HCT116 (cell line): ENCODE results near the gene DIP2A. TPM values are rescaled to one million over a fixed set of nuclear protein-coding genes. Genes with fewer than 3 reads are reported as not detected.

ENCODE experiments used
- ATAC-seq: fragments of 200-7000 bp; cut with Tn5 transposase; 2 replicates; pipeline ENCODE4 v1.9.1; 2020; ENCODE audit warnings: mild to moderate bottlenecking, moderate library complexity
- BruUV-seq: library from RNA; stranded (reverse); fragments of 400-500 nt; replicated peaks from 2 replicates; lab custom pipeline; 2021; lab: Mats Ljungman, UMichigan
- CTCF ChIA-PET: fragments of 300-600 bp; sonication (Branson Sonifier 250); formaldehyde crosslinking; loops from one replicate; lab custom pipeline; 2021; ENCODE audit warnings: antibody characterized with exemption; lab: Charles Lee
- POLR2A ChIA-PET: fragments of 300-600, 350-600 bp; sonication (Branson Sonifier 250); formaldehyde crosslinking; loops from one replicate; lab custom pipeline; 2021; ENCODE audit warnings: antibody characterized with exemption; lab: Charles Lee
- RAD21 ChIA-PET, 2 experiments: fragments of 300-600 bp; sonication (Branson Sonifier 250); formaldehyde crosslinking; loops; one replicate each; lab custom pipeline; 2023; ENCODE audit warnings: low total read pairs in 2 of 2; ENCODE audit not compliant: uncharacterized antibody in 2 of 2, unreplicated experiment in 2 of 2, low non-redundant PET in 1 of 2; lab: Charles Lee
- DNase-seq: peaks from one replicate; pipeline ENCODE4 v3.0.0-alpha.2; 2010; ENCODE audit warnings: low read depth, low spot score
- H2AFZ ChIP-seq: fragments of 200-600 bp; shearing (Covaris generic), sonication (generic); 2 replicates; pipeline ENCODE4 v1.6.1; 2017; ENCODE audit warnings: low read depth, mixed run types, mixed read lengths, antibody characterized with exemption, low read length; ENCODE audit not compliant: poor library complexity, severe bottlenecking
- H3K27ac ChIP-seq: 2 replicates; pipeline ENCODE4 v1.5.1; 2012; ENCODE audit warnings: low read depth, low read length
- H3K27me3 ChIP-seq: fragments of 200-600 bp; sonication (generic); 2 replicates; pipeline ENCODE4 v1.6.1; 2016; ENCODE audit warnings: mixed run types, low read length, mixed read lengths; ENCODE audit not compliant: insufficient read depth
- H3K36me3 ChIP-seq, 2 experiments: fragments of 200-500 bp in 1 of 2; fragments of 200-600 bp in 1 of 2; sonication (Bioruptor generic) in 1 of 2; sonication (generic) in 1 of 2; 2 replicates each; pipeline versions ENCODE4 v1.5.1 to v1.6.1; 2014 to 2016; ENCODE audit warnings: low read length in 2 of 2, inconsistent platforms in 1 of 2, mixed read lengths in 1 of 2, mixed run types in 1 of 2; ENCODE audit not compliant: insufficient read depth in 2 of 2, control insufficient read depth in 1 of 2
- H3K4me1 ChIP-seq, 2 experiments: fragments of 200-600 bp in 1 of 2; sonication (generic) in 1 of 2; 2 replicates each; pipeline versions ENCODE4 v1.5.1 to v1.6.1; 2012 to 2017; ENCODE audit warnings: low read length in 2 of 2, inconsistent platforms in 1 of 2, mild to moderate bottlenecking in 1 of 2, mixed read lengths in 1 of 2, mixed run types in 1 of 2, moderate library complexity in 1 of 2; ENCODE audit not compliant: insufficient read depth in 2 of 2, control insufficient read depth in 1 of 2
- H3K4me2 ChIP-seq: fragments of 200-600 bp; sonication (generic); 2 replicates; pipeline ENCODE4 v1.6.1; 2017; ENCODE audit warnings: mixed run types, low read length, mixed read lengths
- H3K4me3 ChIP-seq, 2 experiments: fragments of 200-600 bp in 1 of 2; sonication (generic) in 1 of 2; replicated peaks in 1 of 2; 2 replicates each; pipeline ENCODE4 v1.5.1; 2011 to 2016; ENCODE audit warnings: low read length in 2 of 2, control low read depth in 1 of 2, low read depth in 1 of 2, mild to moderate bottlenecking in 1 of 2, mixed read lengths in 1 of 2, mixed run types in 1 of 2
- H3K79me2 ChIP-seq: fragments of 200-600 bp; sonication (generic); 2 replicates; pipeline ENCODE4 v1.6.1; 2017; ENCODE audit warnings: mild to moderate bottlenecking, mixed run types, low read length, moderate library complexity, mixed read lengths; ENCODE audit not compliant: insufficient read depth
- H3K9ac ChIP-seq: fragments of 200-600 bp; sonication (generic); 2 replicates; pipeline ENCODE4 v1.6.1; 2016; ENCODE audit warnings: low read length, mixed read lengths
- H3K9me2 ChIP-seq: fragments of 200-600 bp; sonication (generic), shearing (Covaris generic); 2 replicates; pipeline ENCODE4 v1.6.1; 2017; ENCODE audit warnings: mixed run types, mild to moderate bottlenecking, moderate library complexity; ENCODE audit not compliant: insufficient read depth
- H3K9me3 ChIP-seq, 2 experiments: fragments of 200-500 bp in 1 of 2; fragments of 200-600 bp in 1 of 2; sonication (Bioruptor generic) in 1 of 2; sonication (generic) in 1 of 2; 2 replicates each; pipeline ENCODE4 v1.6.1; 2014 to 2017; ENCODE audit warnings: low read length in 2 of 2, mixed read lengths in 2 of 2, inconsistent platforms in 1 of 2, low read depth in 1 of 2, mild to moderate bottlenecking in 1 of 2, mixed run types in 1 of 2, moderate library complexity in 1 of 2; ENCODE audit not compliant: control insufficient read depth in 1 of 2, insufficient read depth in 1 of 2
- H4K20me1 ChIP-seq: fragments of 200-600 bp; sonication (generic), shearing (Covaris generic); 2 replicates; pipeline ENCODE4 v1.6.1; 2017; ENCODE audit warnings: mixed run types, mild to moderate bottlenecking, moderate library complexity; ENCODE audit not compliant: insufficient read depth
- ATF3 ChIP-seq: IDR thresholded peaks from 2 replicates; pipeline ENCODE4 v1.6.1; 2012
- CBX3 ChIP-seq: IDR thresholded peaks from 2 replicates; pipeline ENCODE4 v1.6.1; 2012; ENCODE audit warnings: low read depth
- CEBPB ChIP-seq: IDR thresholded peaks from 2 replicates; pipeline ENCODE4 v1.6.1; 2012; ENCODE audit warnings: low read depth
- EGR1 ChIP-seq: IDR thresholded peaks from 2 replicates; pipeline ENCODE4 v1.6.1; 2012; ENCODE audit warnings: low read depth
- EZH2 ChIP-seq: fragments of 200-600 bp; sonication (generic); IDR thresholded peaks from 2 replicates; pipeline ENCODE4 v1.6.1; 2017; ENCODE audit warnings: antibody characterized with exemption, mixed run types
- EZH2phosphoT487 ChIP-seq: fragments of 200-600 bp; IDR thresholded peaks from 2 replicates; pipeline ENCODE4 v1.6.1; 2018; ENCODE audit warnings: antibody characterized with exemption, borderline replicate concordance
- FOSL1 ChIP-seq: IDR thresholded peaks from 2 replicates; pipeline ENCODE4 v1.6.1; 2012; ENCODE audit warnings: low read depth
- JUND ChIP-seq: IDR thresholded peaks from 2 replicates; pipeline ENCODE4 v1.6.1; 2012
- MAX ChIP-seq: IDR thresholded peaks from 2 replicates; pipeline ENCODE4 v1.6.1; 2012
- POLR2A ChIP-seq: IDR thresholded peaks from 2 replicates; pipeline ENCODE4 v1.7.0; 2011; ENCODE audit warnings: borderline replicate concordance; ENCODE audit not compliant: insufficient read depth, insufficient read length; ENCODE audit errors: extremely low read depth
- POLR2AphosphoS5 ChIP-seq: IDR thresholded peaks from 2 replicates; pipeline ENCODE4 v1.6.1; 2011; ENCODE audit warnings: mild to moderate bottlenecking, low read depth, low read length, moderate library complexity
- REST ChIP-seq: IDR thresholded peaks from 2 replicates; pipeline ENCODE4 v1.6.1; 2012; ENCODE audit warnings: low read depth
- SIN3A ChIP-seq: IDR thresholded peaks from 2 replicates; pipeline ENCODE4 v1.6.1; 2012; ENCODE audit warnings: low read depth
- SP1 ChIP-seq: IDR thresholded peaks from 2 replicates; pipeline ENCODE4 v1.6.1; 2012; ENCODE audit warnings: low read depth
- SRF ChIP-seq: IDR thresholded peaks from 2 replicates; pipeline ENCODE4 v1.6.1; 2012; ENCODE audit warnings: low read depth
- TCF7L2 ChIP-seq: IDR thresholded peaks from 2 replicates; pipeline ENCODE4 v1.7.0; 2011; ENCODE audit warnings: borderline replicate concordance, inconsistent platforms; ENCODE audit not compliant: insufficient read depth, insufficient read length; ENCODE audit errors: extremely low read depth
- YY1 ChIP-seq: IDR thresholded peaks from 2 replicates; pipeline ENCODE4 v1.6.1; 2011; ENCODE audit warnings: low read length, low read depth, moderate library complexity, mild to moderate bottlenecking; ENCODE audit not compliant: insufficient replicate concordance; ENCODE audit errors: extremely low read depth
- ZFX ChIP-seq: fragments of 450-650 bp; IDR thresholded peaks from 2 replicates; pipeline ENCODE4 v1.6.1; 2017
- intact Hi-C: fragments of 100-400 bp; cut with micrococcal nuclease; formaldehyde crosslinking; loops from 2 replicates; pipeline ENCODE4 v1.10.0; 2022
- total RNA-seq: library from RNA; stranded (reverse); gene quantifications from one replicate; pipeline ENCODE4 v1.2.1, GENCODE V29; 2021; ENCODE audit not compliant: unreplicated experiment

DIP2A gene
- total RNA-seq, 1 experiment from 2014 or later, result 39.9 TPM

GRCh38 chr21:46540087-46540710 is 81.5 kb downstream of the DIP2A start:
- Histone ChIP-seq H3K4me2 (no peak overlapping the region), H3K27me3 (no peaks in the 10 kb centered on the region), H3K9me3 (no peaks in the 10 kb centered on the region), H3K79me2 (no peaks in the 10 kb centered on the region), H3K9ac (no peak overlapping the region), H4K20me1 (no peaks in the 10 kb centered on the region), H2AFZ (no peak overlapping the region), H3K4me1 (no peaks in the 10 kb centered on the region), H3K27ac (no peak overlapping the region), H3K9me2 (no peaks in the 10 kb centered on the region), H3K36me3 (peaks cover 0 to 16% of the 10 kb centered on the region in 2 experiments), H3K4me3 (no peak overlapping the region)
- ChIA-PET RAD21 (no interaction called here), CTCF (no interaction called here), POLR2A (no interaction called here)
- DNase-seq, result no peak
- intact Hi-C loops, result no loop called here
- BruUV-seq, result no TSS peak
- ATAC-seq, result no peak
- TF ChIP-seq ZFX (no peak), JUND (no peak), FOSL1 (no peak), POLR2A (no peak), CBX3 (no peak), SIN3A (no peak), EGR1 (no peak), ATF3 (no peak)

DNA sequence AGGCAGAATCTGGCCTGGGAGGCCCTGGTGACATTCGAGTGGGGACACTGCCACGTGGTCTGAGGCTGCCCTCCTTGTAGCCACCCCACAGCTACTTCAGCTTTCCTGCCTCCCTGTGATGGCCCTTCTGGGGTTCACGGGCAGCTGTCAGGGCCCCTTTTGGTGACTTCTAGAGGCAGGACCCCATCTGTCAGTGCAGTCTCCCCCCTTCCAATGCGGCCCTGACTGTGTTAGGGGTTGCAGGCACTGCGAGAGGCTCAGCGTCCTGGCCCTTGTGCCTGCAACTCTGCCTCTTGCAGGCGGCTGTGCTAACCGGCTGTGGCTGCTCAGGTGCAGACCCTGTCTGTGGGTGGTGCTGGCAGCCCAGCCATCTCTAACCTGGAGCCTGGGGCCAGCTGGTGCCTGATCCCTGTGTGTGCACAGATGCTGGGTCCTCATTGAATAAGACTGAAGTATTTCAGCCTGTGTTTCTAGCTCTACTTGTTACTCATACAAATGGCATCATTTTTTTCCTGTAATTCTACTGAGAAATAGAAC is 84.0 kb downstream of the DIP2A start:
- H3K27ac ChIP-seq, result no peak overlapping the region
- ATAC-seq (no peak), DNase-seq (no peak)
- no peak overlapping the region for H3K4me3 ChIP-seq
- ChIA-PET CTCF (no interaction called here), RAD21 (no interaction called here), POLR2A (no interaction called here)
- H3K79me2 ChIP-seq, result no peaks in the 10 kb centered on the region
- H3K4me1 ChIP-seq, result no peaks in the 10 kb centered on the region
- intact Hi-C loops, result no loop called here
- no peak overlapping the region for H2AFZ ChIP-seq
- H3K36me3 ChIP-seq, result peaks cover 6 to 23% of the 10 kb centered on the region in 2 experiments
- no TSS peak for BruUV-seq
- H3K4me2 ChIP-seq, result no peak overlapping the region
- H3K9ac ChIP-seq, result no peak overlapping the region
- H3K9me3 ChIP-seq, result no peaks in the 10 kb centered on the region
- no peaks in the 10 kb centered on the region for H3K9me2 ChIP-seq
- H3K27me3 ChIP-seq, result no peaks in the 10 kb centered on the region
- H4K20me1 ChIP-seq, result no peaks in the 10 kb centered on the region
- no peak for TF ChIP-seq EZH2phosphoT487
- TF ChIP-seq SP1, result no peak
- TF ChIP-seq EGR1, result no peak
- TF ChIP-seq POLR2A, result no peak
- TF ChIP-seq ZFX, result no peak
- no peak for TF ChIP-seq POLR2AphosphoS5
- no peak for TF ChIP-seq EZH2
- TF ChIP-seq CEBPB, result no peak
- TF ChIP-seq MAX, result no peak
- TF ChIP-seq SRF, result no peak
- no peak for TF ChIP-seq ATF3
- TF ChIP-seq SIN3A, result no peak
- no peak for TF ChIP-seq YY1
- no peak for TF ChIP-seq TCF7L2
- TF ChIP-seq REST, result no peak
